Neuronal stem cell (in vitro differentiated cells): ENCODE results near the gene ZFP3.
"Not testable (repeated sequence)": the region's sequence is repeated elsewhere in the genome, so short reads cannot be mapped to it uniquely, and the experiment has no call there.

Experiments used
- DNase-seq: peaks from one replicate; pipeline ENCODE4 v3.0.0-alpha.2; 2013; ENCODE audit warnings: low spot score
- H2AFZ ChIP-seq: one replicate; pipeline ENCODE4 v1.6.1; 2013; ENCODE audit warnings: mild to moderate bottlenecking, low read length, inconsistent platforms
- H2AK5ac ChIP-seq: 2 replicates; pipeline ENCODE4 v1.6.1; 2013; ENCODE audit warnings: low read depth, mild to moderate bottlenecking, inconsistent platforms, low read length, moderate library complexity, mixed read lengths
- H2BK120ac ChIP-seq: 2 replicates; pipeline ENCODE4 v1.6.1; 2013; ENCODE audit warnings: low read depth, mild to moderate bottlenecking, inconsistent platforms, low read length, moderate library complexity, mixed read lengths
- H2BK12ac ChIP-seq: one replicate; pipeline ENCODE4 v1.6.1; 2013; ENCODE audit warnings: low read length, inconsistent platforms
- H2BK15ac ChIP-seq: 2 replicates; pipeline ENCODE4 v1.6.1; 2013; ENCODE audit warnings: mild to moderate bottlenecking, low read length, inconsistent platforms, mixed read lengths
- H2BK5ac ChIP-seq: one replicate; pipeline ENCODE4 v1.6.1; 2013; ENCODE audit warnings: inconsistent platforms, mild to moderate bottlenecking, low read length, moderate library complexity
- H3K14ac ChIP-seq: one replicate; pipeline ENCODE4 v1.6.1; 2013; ENCODE audit warnings: low read length, inconsistent platforms
- H3K18ac ChIP-seq: 2 replicates; pipeline ENCODE4 v1.6.1; 2013; ENCODE audit warnings: low read length, inconsistent platforms
- H3K23ac ChIP-seq: 2 replicates; pipeline ENCODE4 v1.6.1; 2013; ENCODE audit warnings: low read depth, mild to moderate bottlenecking, mixed read lengths, low read length, inconsistent platforms; ENCODE audit not compliant: poor library complexity
- H3K27ac ChIP-seq: replicated peaks from 3 replicates; pipeline ENCODE4 v1.5.1; 2013; ENCODE audit warnings: low read length, inconsistent platforms
- H3K27me3 ChIP-seq, 3 experiments: 2 replicates each; pipeline ENCODE4 v1.6.1; 2013; ENCODE audit warnings: low read length in 3 of 3, mild to moderate bottlenecking in 2 of 3, inconsistent platforms in 1 of 3, low read depth in 1 of 3, mixed read lengths in 1 of 3, moderate library complexity in 1 of 3; ENCODE audit not compliant: control insufficient read depth in 3 of 3, insufficient read depth in 3 of 3
- H3K36me3 ChIP-seq, 2 donors: replicated peaks in 1 of 2; 2 replicates each; pipeline ENCODE4 v1.6.1; 2013; ENCODE audit warnings: low read length in 2 of 2; ENCODE audit not compliant: control insufficient read depth in 2 of 2, insufficient read depth in 2 of 2
- H3K4ac ChIP-seq: 2 replicates; pipeline ENCODE4 v1.6.1; 2013; ENCODE audit warnings: inconsistent platforms, mild to moderate bottlenecking, low read length, moderate library complexity
- H3K4me1 ChIP-seq, 2 donors: 1 replicate in 1 of 2; 2 replicates in 1 of 2; pipeline ENCODE4 v1.6.1; 2013; ENCODE audit warnings: low read length in 2 of 2, low read depth in 1 of 2; ENCODE audit not compliant: control insufficient read depth in 2 of 2, insufficient read depth in 1 of 2
- H3K4me2 ChIP-seq: one replicate; pipeline ENCODE4 v1.6.1; 2013; ENCODE audit warnings: mild to moderate bottlenecking, low read length, inconsistent platforms; ENCODE audit not compliant: insufficient read depth, poor library complexity, severe bottlenecking
- H3K4me3 ChIP-seq, 2 donors: 2 replicates each; pipeline ENCODE4 v1.5.1; 2013; ENCODE audit warnings: low read length in 2 of 2, mild to moderate bottlenecking in 2 of 2, inconsistent platforms in 1 of 2, moderate library complexity in 1 of 2
- H3K79me1 ChIP-seq: one replicate; pipeline ENCODE4 v1.6.1; 2013; ENCODE audit warnings: low read depth, mild to moderate bottlenecking, inconsistent platforms, low read length, moderate library complexity
- H3K9ac ChIP-seq: one replicate; pipeline ENCODE4 v1.6.1; 2013; ENCODE audit warnings: mild to moderate bottlenecking, low read depth, low read length, inconsistent platforms; ENCODE audit not compliant: poor library complexity
- H3K9me3 ChIP-seq, 2 donors: replicated peaks in 1 of 2; 2 replicates each; pipeline versions ENCODE3 to v1.6.1; 2013; ENCODE audit warnings: low read length in 2 of 2, mild to moderate bottlenecking in 2 of 2, inconsistent platforms in 1 of 2, low read depth in 1 of 2, mixed read lengths in 1 of 2, moderate library complexity in 1 of 2; ENCODE audit not compliant: control insufficient read depth in 2 of 2, insufficient read depth in 1 of 2
- H4K8ac ChIP-seq: one replicate; pipeline ENCODE4 v1.6.1; 2013; ENCODE audit warnings: low read depth, mild to moderate bottlenecking, inconsistent platforms, low read length, moderate library complexity
- H4K91ac ChIP-seq: one replicate; pipeline ENCODE4 v1.6.1; 2013; ENCODE audit warnings: low read length, low read depth, mild to moderate bottlenecking, inconsistent platforms; ENCODE audit not compliant: poor library complexity
- WGBS, 2 donors: extraction: QIAGEN DNeasy Blood & Tissue Kit; methylation state at CpG; one replicate each; pipeline ENCODE4 v1.1.7; 2013; ENCODE audit warnings: missing lambda C conversion rate in 2 of 2, mixed read lengths in 1 of 2; ENCODE audit not compliant: insufficient read length in 2 of 2, insufficient replicate concordance in 1 of 2; ENCODE audit errors: extremely low coverage in 2 of 2; 5-methylcytosine and 5-hydroxymethylcytosine counted together

The ZFP3 gene

DNA sequence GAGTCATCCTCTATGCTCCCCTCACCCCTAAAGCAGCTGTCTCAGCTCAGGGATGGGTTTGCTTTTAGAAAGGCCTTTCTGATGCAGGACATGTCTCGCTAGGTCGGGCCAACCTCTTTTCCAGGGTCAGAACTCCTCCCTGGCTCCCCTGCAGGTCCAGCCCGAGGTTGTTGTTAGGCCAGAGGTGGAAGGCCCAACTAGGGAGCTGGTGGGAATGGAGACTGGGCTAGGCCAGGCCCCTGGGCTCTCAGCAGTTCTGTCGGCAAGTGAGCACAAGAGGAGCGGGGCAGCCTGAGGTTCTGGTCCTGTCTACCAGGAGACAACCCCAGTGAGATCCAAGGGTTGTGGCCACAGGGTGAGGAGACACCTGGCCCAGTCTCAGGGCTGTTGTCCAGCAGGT lies 52.4 kb downstream of the ZFP3 start:
- not testable (repeated sequence) for H3K23ac ChIP-seq, H3K36me3 ChIP-seq, H3K9me3 ChIP-seq, DNase-seq, H3K4ac ChIP-seq, H2BK15ac ChIP-seq, H3K4me3 ChIP-seq, H4K8ac ChIP-seq, H2AFZ ChIP-seq, H2BK12ac ChIP-seq, H3K9ac ChIP-seq, H4K91ac ChIP-seq, H3K4me1 ChIP-seq, H3K4me2 ChIP-seq, H3K18ac ChIP-seq, H3K27ac ChIP-seq, H2AK5ac ChIP-seq, H3K27me3 ChIP-seq, H3K14ac ChIP-seq, H2BK5ac ChIP-seq, H2BK120ac ChIP-seq, H3K79me1 ChIP-seq
- no CpG with 5 or more reads among the region's 5 CpGs for WGBS, 2 donors

GRCh38 chr17:5131146-5131715 lies 53.0 kb downstream of the ZFP3 start:
- no peak for DNase-seq

GRCh38 chr17:5131799-5132502 lies 53.7 kb downstream of the ZFP3 start:
- H2BK5ac ChIP-seq: not testable (repeated sequence)

More at GRCh38 chr17:5131146-5131715, 53.0 kb downstream of the ZFP3 start:
- Histone ChIP-seq H3K4me2 (no peak overlapping the region), H2BK5ac (no peak overlapping the region), H3K18ac (peak overlapping the region; percentile 11), H4K91ac (no peak overlapping the region), H3K79me1 (no peaks in the 10 kb centered on the region), H3K14ac (no peak overlapping the region), H2BK15ac (peak overlapping the region; percentile 17), H3K9me3 (no peaks in the 10 kb centered on the region), H3K4ac (no peak overlapping the region), H3K27ac (no peak overlapping the region), H3K36me3 (no peaks in the 10 kb centered on the region), H3K4me3 (no peak overlapping the region), H3K23ac (no peak overlapping the region), H3K4me1 (no peaks in the 10 kb centered on the region), H2BK12ac (no peak overlapping the region), H2AK5ac (no peak overlapping the region), H3K27me3 (peaks cover 0 to 4% (median 0%) of the 10 kb centered on the region in 3 experiments), H2BK120ac (no peak overlapping the region), H2AFZ (no peak overlapping the region), H4K8ac (no peak overlapping the region), H3K9ac (no peak overlapping the region)
- no CpG with 5 or more reads among the region's 7 CpGs for WGBS, 2 donors

DNA sequence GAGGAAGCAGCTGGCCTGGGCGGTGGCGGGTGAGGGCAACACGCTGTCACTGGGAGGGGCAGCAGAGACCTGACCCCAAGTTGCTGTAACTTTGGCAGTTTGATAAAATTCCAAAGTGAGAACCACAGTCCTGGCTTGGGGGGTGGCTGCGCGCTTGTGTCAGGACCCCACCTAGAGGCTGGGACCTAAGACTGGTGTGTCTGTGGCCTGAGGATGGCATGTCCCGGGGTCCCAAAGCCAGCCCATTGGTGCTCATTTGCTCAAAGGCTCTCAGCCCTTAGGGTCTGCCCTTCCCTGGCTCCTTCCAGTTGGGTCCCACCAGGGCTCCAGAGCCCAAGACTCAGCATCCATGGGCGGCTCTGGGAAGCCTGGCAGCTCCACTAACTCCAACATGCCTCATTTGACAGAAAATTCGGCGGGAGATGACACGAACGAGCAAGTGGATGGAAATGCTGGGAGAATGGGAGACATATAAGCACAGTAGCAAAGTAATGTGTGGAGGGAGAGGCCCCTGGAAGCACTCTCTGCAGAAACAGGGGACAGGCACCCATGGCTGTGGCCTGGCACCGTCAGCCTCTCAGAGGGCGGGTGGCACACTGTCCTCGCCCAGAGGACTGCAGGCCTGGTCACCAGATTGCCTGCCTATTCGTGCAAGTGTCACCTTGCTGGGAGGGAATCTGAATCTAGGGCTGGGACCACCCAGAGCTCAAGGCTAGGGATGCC lies 54.4 kb downstream of the ZFP3 start:
- H4K91ac ChIP-seq, H2BK5ac ChIP-seq, H2BK15ac ChIP-seq, H2AFZ ChIP-seq, H2BK120ac ChIP-seq, H3K23ac ChIP-seq, H3K18ac ChIP-seq, H2AK5ac ChIP-seq, H2BK12ac ChIP-seq, DNase-seq, H3K79me1 ChIP-seq, H3K4me3 ChIP-seq, H3K9ac ChIP-seq, H3K14ac ChIP-seq, H3K4me1 ChIP-seq, H4K8ac ChIP-seq, H3K4ac ChIP-seq, H3K9me3 ChIP-seq, H3K36me3 ChIP-seq, H3K27me3 ChIP-seq, H3K4me2 ChIP-seq, H3K27ac ChIP-seq: not testable (repeated sequence)
- no CpG with 5 or more reads among the region's 15 CpGs for WGBS, 2 donors

More at GRCh38 chr17:5131799-5132502, 53.7 kb downstream of the ZFP3 start:
- H3K27me3 ChIP-seq, H4K8ac ChIP-seq, H2AFZ ChIP-seq, H3K4ac ChIP-seq, H3K23ac ChIP-seq, H3K79me1 ChIP-seq, H3K9me3 ChIP-seq, H2AK5ac ChIP-seq, H3K4me2 ChIP-seq, H3K14ac ChIP-seq, H2BK120ac ChIP-seq, H2BK15ac ChIP-seq, H3K27ac ChIP-seq, H4K91ac ChIP-seq, DNase-seq, H3K4me3 ChIP-seq, H3K4me1 ChIP-seq, H3K36me3 ChIP-seq: not testable (repeated sequence)
- Histone ChIP-seq H3K9ac (peak overlapping the region; percentile 4), H3K18ac (peak overlapping the region; percentile 71), H2BK12ac (peak overlapping the region; percentile 10)
- WGBS, 2 donors: no CpG with 5 or more reads among the region's 16 CpGs
